Trophoblast cell (in vitro differentiated cells and primary cell): ENCODE results near the gene PLA2G4B.
A peak's percentile ranks its signal among the peaks of the same experiment; 100 is the strongest.

ENCODE experiments used
- DNase-seq, 2 donors: peaks; one replicate each; pipeline ENCODE4 v3.0.0-alpha.2; 2016
- H2AFZ ChIP-seq: 2 replicates; pipeline ENCODE4 v1.6.1; 2013; ENCODE audit warnings: low read length, moderate library complexity, mild to moderate bottlenecking; ENCODE audit not compliant: insufficient read depth, poor library complexity
- H2AK5ac ChIP-seq: 2 replicates; pipeline ENCODE4 v1.6.1; 2013; ENCODE audit warnings: mild to moderate bottlenecking, low read length
- H2BK120ac ChIP-seq: 2 replicates; pipeline ENCODE4 v1.6.1; 2013; ENCODE audit warnings: low read length, mild to moderate bottlenecking, moderate library complexity; ENCODE audit not compliant: insufficient read depth, poor library complexity
- H2BK12ac ChIP-seq: 2 replicates; pipeline ENCODE4 v1.6.1; 2013; ENCODE audit warnings: mild to moderate bottlenecking, low read length, moderate library complexity
- H2BK5ac ChIP-seq: 2 replicates; pipeline ENCODE4 v1.6.1; 2013; ENCODE audit warnings: low read length, low read depth, moderate library complexity, mild to moderate bottlenecking; ENCODE audit not compliant: poor library complexity
- H3K14ac ChIP-seq: 2 replicates; pipeline ENCODE4 v1.6.1; 2013; ENCODE audit warnings: mild to moderate bottlenecking, low read length
- H3K18ac ChIP-seq: 2 replicates; pipeline ENCODE4 v1.6.1; 2013; ENCODE audit warnings: mild to moderate bottlenecking, low read length
- H3K23ac ChIP-seq: 2 replicates; pipeline ENCODE4 v1.6.1; 2013; ENCODE audit warnings: low read length
- H3K27ac ChIP-seq: 2 replicates; pipeline ENCODE4 v1.5.1; 2013; ENCODE audit warnings: low read depth, mild to moderate bottlenecking, inconsistent platforms, low read length, moderate library complexity
- H3K27me3 ChIP-seq: 2 replicates; pipeline ENCODE4 v1.6.1; 2013; ENCODE audit warnings: inconsistent platforms, mild to moderate bottlenecking, low read length, moderate library complexity; ENCODE audit not compliant: insufficient read depth
- H3K36me3 ChIP-seq, 2 experiments: 1 replicate in 1 of 2; 2 replicates in 1 of 2; pipeline ENCODE4 v1.6.1; 2013; ENCODE audit warnings: low read length in 2 of 2, mild to moderate bottlenecking in 2 of 2, moderate library complexity in 1 of 2; ENCODE audit not compliant: insufficient read depth in 2 of 2, control insufficient read depth in 1 of 2
- H3K4ac ChIP-seq: 2 replicates; pipeline ENCODE4 v1.6.1; 2013; ENCODE audit warnings: low read depth, mild to moderate bottlenecking, low read length, moderate library complexity
- H3K4me1 ChIP-seq, 2 experiments: 1 replicate in 1 of 2; 2 replicates in 1 of 2; pipeline ENCODE4 v1.6.1; 2013; ENCODE audit warnings: low read length in 2 of 2, mild to moderate bottlenecking in 2 of 2, moderate library complexity in 1 of 2; ENCODE audit not compliant: insufficient read depth in 2 of 2, control insufficient read depth in 1 of 2
- H3K4me2 ChIP-seq: 2 replicates; pipeline ENCODE4 v1.6.1; 2013; ENCODE audit warnings: inconsistent platforms, mild to moderate bottlenecking, low read length, moderate library complexity
- H3K4me3 ChIP-seq: 2 replicates; pipeline ENCODE4 v1.5.1; 2013; ENCODE audit warnings: mild to moderate bottlenecking, low read depth, low read length, inconsistent platforms
- H3K79me1 ChIP-seq: one replicate; pipeline ENCODE4 v1.6.1; 2013; ENCODE audit warnings: low read length
- H3K79me2 ChIP-seq: 2 replicates; pipeline ENCODE4 v1.6.1; 2013; ENCODE audit warnings: low read length, mild to moderate bottlenecking; ENCODE audit not compliant: control insufficient read depth, insufficient read depth, poor library complexity
- H3K9ac ChIP-seq: 2 replicates; pipeline ENCODE4 v1.6.1; 2013; ENCODE audit warnings: mild to moderate bottlenecking, low read length
- H3K9me3 ChIP-seq: 2 replicates; pipeline ENCODE4 v1.6.1; 2013; ENCODE audit warnings: low read depth, mild to moderate bottlenecking, control low read depth, inconsistent platforms, low read length; ENCODE audit not compliant: insufficient read depth
- H4K12ac ChIP-seq: 2 replicates; pipeline ENCODE4 v1.6.1; 2013; ENCODE audit warnings: low read depth, mild to moderate bottlenecking, low read length, moderate library complexity
- H4K8ac ChIP-seq: 2 replicates; pipeline ENCODE4 v1.6.1; 2013; ENCODE audit warnings: low read depth, mild to moderate bottlenecking, low read length, moderate library complexity
- H4K91ac ChIP-seq: one replicate; pipeline ENCODE4 v1.6.1; 2013; ENCODE audit warnings: low read depth, mild to moderate bottlenecking, low read length, moderate library complexity
- WGBS: extraction: QIAGEN DNeasy Blood & Tissue Kit; methylation state at CpG from one replicate; pipeline ENCODE4 v1.1.7; 2013; ENCODE audit warnings: missing lambda C conversion rate; ENCODE audit not compliant: insufficient read length, insufficient coverage; ENCODE audit errors: extremely low coverage; 5-methylcytosine and 5-hydroxymethylcytosine counted together

Gene PLA2G4B

DNA sequence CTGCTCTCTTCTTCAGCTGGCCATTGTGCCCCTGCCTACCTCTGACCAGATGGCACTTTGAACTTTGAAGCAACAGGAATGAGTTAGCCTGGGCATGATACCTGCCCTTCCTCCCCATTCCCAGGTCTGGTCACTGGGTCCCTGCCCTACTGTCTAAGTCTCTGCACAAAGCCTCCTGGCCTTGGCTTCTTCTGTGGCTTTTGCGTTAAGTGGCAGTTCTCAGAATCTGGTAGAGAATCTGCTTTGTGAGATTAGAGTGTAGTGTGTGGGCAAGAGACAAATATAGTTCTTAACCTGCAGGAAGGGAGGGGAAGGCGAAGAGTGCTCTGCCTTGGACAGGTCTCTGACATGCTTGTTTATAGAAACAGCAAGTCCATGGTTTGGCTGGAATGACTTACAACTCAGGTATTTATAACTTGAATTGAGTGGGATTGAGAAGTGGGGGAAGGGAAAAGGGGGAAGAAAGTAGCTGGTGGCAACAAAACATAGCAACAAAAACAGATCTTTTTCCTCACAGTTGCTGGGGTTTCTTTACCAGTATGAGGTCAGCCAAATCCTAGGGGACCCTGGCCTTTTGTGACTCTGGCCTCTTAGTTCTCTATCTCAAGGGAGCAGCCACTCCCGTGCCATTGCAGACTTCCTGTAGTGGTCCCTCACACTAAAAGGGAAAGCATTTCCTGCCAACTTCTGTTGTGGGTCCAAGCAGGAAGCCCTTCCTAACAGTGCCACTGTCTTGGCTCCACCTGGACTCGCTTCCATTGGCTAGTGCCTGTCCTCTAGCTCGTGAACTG is 47.7 kb upstream of the PLA2G4B start:
- Histone ChIP-seq H3K79me2 (peaks cover 2% of the 10 kb centered on the region), H3K23ac (no peak overlapping the region), H3K18ac (peak overlapping the region; percentile 13), H3K4me3 (no peak overlapping the region), H3K4me2 (peak overlapping the region; percentile 39), H2BK5ac (peak overlapping the region; percentile 60), H3K9me3 (no peaks in the 10 kb centered on the region), H2AFZ (peak overlapping the region; percentile 8), H4K91ac (peak overlapping the region; percentile 77), H3K4ac (peak overlapping the region; percentile 2), H3K36me3 (no peaks in the 10 kb centered on the region), H3K9ac (no peak overlapping the region), H4K8ac (peak overlapping the region; percentile 10), H3K79me1 (peaks cover 14% of the 10 kb centered on the region), H3K4me1 (peaks cover 23 to 32% of the 10 kb centered on the region in 2 experiments), H3K14ac (peak overlapping the region; percentile 46), H2AK5ac (peak overlapping the region; percentile 22), H2BK120ac (peak overlapping the region; percentile 55), H2BK12ac (peak overlapping the region; percentile 55), H3K27me3 (no peaks in the 10 kb centered on the region), H3K27ac (peak overlapping the region; percentile 93), H4K12ac (no peak overlapping the region)
- DNase-seq: no peak
- no CpG with 5 or more reads among the region's 5 CpGs for WGBS

DNA sequence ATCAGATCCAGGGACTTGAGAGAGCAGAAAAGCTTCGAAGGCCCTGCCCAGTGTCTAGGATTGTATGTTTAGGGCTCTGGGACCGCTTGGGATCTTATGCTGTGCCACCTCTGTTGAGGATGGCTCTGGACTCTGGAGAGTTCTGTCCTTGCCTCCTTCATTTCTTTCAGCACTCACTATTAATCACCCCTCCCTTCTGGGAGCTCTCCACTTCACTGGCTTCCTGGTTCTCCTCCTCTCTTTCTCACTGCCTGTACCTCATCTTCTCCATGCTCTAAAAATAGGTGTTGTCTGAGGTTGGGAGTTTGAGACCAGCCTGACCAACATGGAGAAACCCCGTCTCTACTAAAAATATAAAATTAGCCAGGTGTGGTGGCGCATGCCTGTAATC is 47.1 kb upstream of the PLA2G4B start:
- Histone ChIP-seq H3K4me1 (peaks cover 24 to 33% of the 10 kb centered on the region in 2 experiments), H3K9ac (no peak overlapping the region), H3K4ac (peak overlapping the region; percentile 2), H3K14ac (peak overlapping the region; percentile 0), H4K8ac (peak overlapping the region; percentile 10), H3K4me3 (no peak overlapping the region), H3K9me3 (no peaks in the 10 kb centered on the region), H3K27ac (peak overlapping the region; percentile 93), H2BK5ac (peak overlapping the region; percentile 33), H3K18ac (peak overlapping the region; percentile 11), H3K36me3 (no peaks in the 10 kb centered on the region), H3K27me3 (no peaks in the 10 kb centered on the region), H2AFZ (no peak overlapping the region), H3K79me1 (peaks cover 16% of the 10 kb centered on the region), H3K4me2 (peak overlapping the region; percentile 36), H4K91ac (peak overlapping the region; percentile 71), H2BK12ac (peak overlapping the region; percentile 34), H3K79me2 (peaks cover 2% of the 10 kb centered on the region), H2AK5ac (peak overlapping the region; percentile 3), H3K23ac (no peak overlapping the region), H4K12ac (no peak overlapping the region), H2BK120ac (peak overlapping the region; percentile 55)
- DNase-seq: no peak
- WGBS: no CpG with 5 or more reads among the region's 4 CpGs

GRCh38 chr15:41792000-41792637 is 46.5 kb upstream of the PLA2G4B start:
- Histone ChIP-seq H2BK5ac (no peak overlapping the region), H3K4me1 (peaks cover 26 to 35% of the 10 kb centered on the region in 2 experiments), H4K91ac (peak overlapping the region; percentile 25), H2AK5ac (no peak overlapping the region), H3K27ac (no peak overlapping the region), H3K9ac (no peak overlapping the region), H3K9me3 (no peaks in the 10 kb centered on the region), H3K4ac (no peak overlapping the region), H3K27me3 (no peaks in the 10 kb centered on the region), H4K8ac (no peak overlapping the region), H2BK12ac (peak overlapping the region; percentile 46), H3K18ac (no peak overlapping the region), H3K4me3 (no peak overlapping the region), H2AFZ (no peak overlapping the region), H2BK120ac (no peak overlapping the region), H3K4me2 (no peak overlapping the region), H4K12ac (no peak overlapping the region), H3K36me3 (no peaks in the 10 kb centered on the region), H3K14ac (no peak overlapping the region), H3K79me1 (peaks cover 16% of the 10 kb centered on the region), H3K79me2 (peaks cover 2% of the 10 kb centered on the region), H3K23ac (peak overlapping the region; percentile 9)
- DNase-seq: no peak
- WGBS: no CpG with 5 or more reads among the region's 5 CpGs

- no peak overlapping the region for H4K91ac ChIP-seq
Measured at GRCh38 chr15:41794081-41794480, 44.6 kb upstream of the PLA2G4B start.

More at GRCh38 chr15:41794081-41794480, 44.6 kb upstream of the PLA2G4B start:
- peaks cover 20% of the 10 kb centered on the region for H3K79me1 ChIP-seq
- peak overlapping the region; percentile 84 for H3K27ac ChIP-seq
- H3K9me3 ChIP-seq: no peaks in the 10 kb centered on the region
- no peak overlapping the region for H3K9ac ChIP-seq
- no peaks in the 10 kb centered on the region for H3K36me3 ChIP-seq
- peak; percentile 57 to 82 for DNase-seq
- no peak overlapping the region for H2BK120ac ChIP-seq
- H3K18ac ChIP-seq: no peak overlapping the region
- H3K79me2 ChIP-seq: peaks cover 2% of the 10 kb centered on the region
- no CpG with 5 or more reads among the region's 4 CpGs for whole genome bisulfite sequencing
- H3K4ac ChIP-seq: no peak overlapping the region
- no peak overlapping the region for H4K8ac ChIP-seq
- H3K4me3 ChIP-seq: no peak overlapping the region
- peaks cover 36 to 51% of the 10 kb centered on the region in 2 experiments for H3K4me1 ChIP-seq
- no peak overlapping the region for H3K14ac ChIP-seq
- H2BK12ac ChIP-seq: no peak overlapping the region
- H3K23ac ChIP-seq: no peak overlapping the region
- H3K27me3 ChIP-seq: no peaks in the 10 kb centered on the region
- H2AK5ac ChIP-seq: no peak overlapping the region
- no peak overlapping the region for H2AFZ ChIP-seq
- no peak overlapping the region for H3K4me2 ChIP-seq
- no peak overlapping the region for H2BK5ac ChIP-seq
- H4K12ac ChIP-seq: no peak overlapping the region
